BLaER1 treated with 17β-estradiol and CSF1 and Interleukin-3, amounts not matched to agents 10 nM and 100 nM (cell line): ENCODE data around the gene CCDC9B.

ENCODE experiments used
- H3K27ac ChIP-seq, 11 experiments: shearing (Covaris generic); formaldehyde crosslinking; 2 replicates each; pipeline ENCODE4 v1.8.1; 2022
- H3K27me3 ChIP-seq, 11 experiments: shearing (Covaris generic); formaldehyde crosslinking; 2 replicates each; pipeline ENCODE4 v1.8.1; 2022
- H3K36me3 ChIP-seq, 11 experiments: shearing (Covaris generic); formaldehyde crosslinking; 2 replicates each; pipeline ENCODE4 v1.8.1; 2022
- H3K4me1 ChIP-seq, 10 experiments: shearing (Covaris generic); formaldehyde crosslinking; 2 replicates each; pipeline ENCODE4 v1.8.1; 2022
- H3K4me2 ChIP-seq, 11 experiments: shearing (Covaris generic); formaldehyde crosslinking; 2 replicates each; pipeline ENCODE4 v1.8.1; 2022
- H3K4me3 ChIP-seq, 10 experiments: shearing (Covaris generic); formaldehyde crosslinking; 2 replicates each; pipeline ENCODE4 v1.8.1; 2022
- H3K9ac ChIP-seq, 11 experiments: shearing (Covaris generic); formaldehyde crosslinking; 2 replicates each; pipeline ENCODE4 v1.8.1; 2022
- H3K9me3 ChIP-seq, 11 experiments: shearing (Covaris generic); formaldehyde crosslinking; replicated peaks in 1 of 11; 2 replicates each; pipeline ENCODE4 v1.8.1; 2022
- H4K20me1 ChIP-seq, 11 experiments: shearing (Covaris generic); formaldehyde crosslinking; 2 replicates each; pipeline ENCODE4 v1.8.1; 2022
- Cebpa-rat ChIP-seq, 11 experiments: shearing (Covaris generic); IDR thresholded peaks; 2 replicates each; pipeline ENCODE4 v1.8.1; 2022

The CCDC9B gene

GRCh38 chr15:40287968-40288367, 52.8 kb downstream of the CCDC9B start:
- H3K9ac ChIP-seq, result peak overlapping the region in 2 of 11 experiments; percentile 41 to 70; a peak in 4 of 22 replicates
- peak overlapping the region in 3 of 11 experiments; percentile 23 to 81 (median 73); a peak in 4 of 22 replicates for H3K4me2 ChIP-seq
- H3K27me3 ChIP-seq, result peaks cover 11 to 35% (median 23%) of the 10 kb centered on the region in 11 experiments
- H3K4me1 ChIP-seq, result peaks cover 7 to 74% (median 32%) of the 10 kb centered on the region in 10 experiments; a peak in 19 of 20 replicates
- peaks cover 0 to 72% (median 20%) of the 10 kb centered on the region in 11 experiments; a peak in 14 of 22 replicates for H3K36me3 ChIP-seq
- no peak overlapping the region for H3K27ac ChIP-seq
- no peaks in the 10 kb centered on the region for H3K9me3 ChIP-seq
- H3K4me3 ChIP-seq, result no peak overlapping the region
- peaks cover 0 to 96% (median 9%) of the 10 kb centered on the region in 11 experiments; a peak in 12 of 22 replicates for H4K20me1 ChIP-seq
- TF ChIP-seq Cebpa-rat (IDR thresholded peaks at IDR 0.05), result no peak

- Histone ChIP-seq H3K4me3 (no peak overlapping the region), H3K4me1 (peaks cover 11 to 75% (median 35%) of the 10 kb centered on the region in 10 experiments; a peak in 19 of 20 replicates), H3K4me2 (peak overlapping the region in 3 of 11 experiments; percentile 56 to 81 (median 73); a peak in 5 of 22 replicates), H4K20me1 (peaks cover 0 to 92% (median 9%) of the 10 kb centered on the region in 11 experiments; a peak in 12 of 22 replicates), H3K36me3 (peaks cover 0 to 67% (median 20%) of the 10 kb centered on the region in 11 experiments; a peak in 14 of 22 replicates), H3K27ac (no peak overlapping the region), H3K27me3 (peaks cover 15 to 40% (median 28%) of the 10 kb centered on the region in 11 experiments), H3K9ac (peak overlapping the region in 1 of 11 experiments; percentile 70; a peak in 3 of 22 replicates), H3K9me3 (no peaks in the 10 kb centered on the region)
- TF ChIP-seq Cebpa-rat (IDR thresholded peaks at IDR 0.05), result no peak
These were observed 53.2 kb downstream of the CCDC9B start for GRCh38 chr15:40287505-40287904.

- H3K27me3 ChIP-seq, result peaks cover 23 to 47% (median 35%) of the 10 kb centered on the region in 11 experiments
- peaks cover 0 to 89% (median 9%) of the 10 kb centered on the region in 11 experiments; a peak in 14 of 22 replicates for H4K20me1 ChIP-seq
- H3K4me1 ChIP-seq, result peaks cover 17 to 78% (median 42%) of the 10 kb centered on the region in 10 experiments
- no peak overlapping the region for H3K27ac ChIP-seq
- H3K9me3 ChIP-seq, result no peaks in the 10 kb centered on the region
- H3K4me3 ChIP-seq, result no peak overlapping the region; a peak in 1 of 20 replicates
- peaks cover 0 to 60% (median 20%) of the 10 kb centered on the region in 11 experiments; a peak in 14 of 22 replicates for H3K36me3 ChIP-seq
- H3K9ac ChIP-seq, result peak overlapping the region in 1 of 11 experiments; percentile 44; a peak in 2 of 22 replicates
- no peak for TF ChIP-seq Cebpa-rat (IDR thresholded peaks at IDR 0.05)
- H3K4me2 ChIP-seq, result peak overlapping the region in 5 of 11 experiments; percentile 36 to 81 (median 65); a peak in 8 of 22 replicates
These were observed 53.9 kb downstream of the CCDC9B start for GRCh38 chr15:40286794-40287193.

GRCh38 chr15:40286061-40286532, 54.6 kb downstream of the CCDC9B start:
- H3K27ac ChIP-seq, result peak overlapping the region in 1 of 11 experiments; percentile 3; a peak in 1 of 22 replicates
- peaks cover 30 to 54% (median 42%) of the 10 kb centered on the region in 11 experiments for H3K27me3 ChIP-seq
- H4K20me1 ChIP-seq, result peaks cover 0 to 89% (median 11%) of the 10 kb centered on the region in 11 experiments; a peak in 15 of 22 replicates
- no peak for TF ChIP-seq Cebpa-rat (IDR thresholded peaks at IDR 0.05)
- no peak overlapping the region for H3K4me3 ChIP-seq
- no peaks in the 10 kb centered on the region for H3K9me3 ChIP-seq
- H3K4me1 ChIP-seq, result peaks cover 22 to 85% (median 48%) of the 10 kb centered on the region in 10 experiments
- peak overlapping the region in 7 of 11 experiments; percentile 4 to 81 (median 56); a peak in 12 of 22 replicates for H3K4me2 ChIP-seq
- H3K36me3 ChIP-seq, result peaks cover 0 to 53% (median 20%) of the 10 kb centered on the region in 11 experiments; a peak in 13 of 22 replicates
- peak overlapping the region in 4 of 11 experiments; percentile 3 to 44 (median 15); a peak in 4 of 22 replicates for H3K9ac ChIP-seq

GRCh38 chr15:40285554-40286011, 55.2 kb downstream of the CCDC9B start:
- Histone ChIP-seq H3K9ac (peak overlapping the region in 4 of 11 experiments; percentile 3 to 44 (median 15); a peak in 1 of 22 replicates), H3K4me1 (peaks cover 22 to 85% (median 51%) of the 10 kb centered on the region in 10 experiments), H3K4me2 (peak overlapping the region in 7 of 11 experiments; percentile 4 to 81 (median 56); a peak in 12 of 22 replicates), H3K36me3 (peaks cover 0 to 50% (median 20%) of the 10 kb centered on the region in 11 experiments; a peak in 13 of 22 replicates), H4K20me1 (peaks cover 0 to 90% (median 16%) of the 10 kb centered on the region in 11 experiments; a peak in 15 of 22 replicates), H3K27ac (peak overlapping the region in 1 of 11 experiments; percentile 3; a peak in 1 of 22 replicates), H3K9me3 (no peaks in the 10 kb centered on the region), H3K4me3 (no peak overlapping the region), H3K27me3 (peaks cover 35 to 59% (median 47%) of the 10 kb centered on the region in 11 experiments)
- no peak for TF ChIP-seq Cebpa-rat (IDR thresholded peaks at IDR 0.05)

- Histone ChIP-seq H4K20me1 (peaks cover 0 to 86% (median 19%) of the 10 kb centered on the region in 11 experiments; a peak in 15 of 22 replicates), H3K27ac (no peak overlapping the region), H3K9ac (no peak overlapping the region), H3K9me3 (no peaks in the 10 kb centered on the region), H3K4me2 (peak overlapping the region in 5 of 11 experiments; percentile 36 to 81 (median 65); a peak in 10 of 22 replicates), H3K36me3 (peaks cover 0 to 46% (median 17%) of the 10 kb centered on the region in 11 experiments; a peak in 13 of 22 replicates), H3K4me1 (peaks cover 22 to 84% (median 55%) of the 10 kb centered on the region in 10 experiments), H3K27me3 (peaks cover 39 to 63% (median 51%) of the 10 kb centered on the region in 11 experiments), H3K4me3 (no peak overlapping the region)
- TF ChIP-seq Cebpa-rat (IDR thresholded peaks at IDR 0.05), result no peak
These were observed 55.6 kb downstream of the CCDC9B start for GRCh38 chr15:40285151-40285550.

GRCh38 chr15:40283615-40284300, 57.0 kb downstream of the CCDC9B start:
- peaks cover 0 to 32% (median 10%) of the 10 kb centered on the region in 11 experiments; a peak in 12 of 22 replicates for H3K36me3 ChIP-seq
- peak overlapping the region; percentile 56 to 73 (median 62); a peak in 15 of 20 replicates for H3K4me3 ChIP-seq
- peaks cover 45 to 74% (median 62%) of the 10 kb centered on the region in 11 experiments for H3K27me3 ChIP-seq
- H3K9me3 ChIP-seq, result no peaks in the 10 kb centered on the region
- H3K4me1 ChIP-seq, result peaks cover 32 to 90% (median 65%) of the 10 kb centered on the region in 10 experiments
- TF ChIP-seq Cebpa-rat (IDR thresholded peaks at IDR 0.05), result no peak
- peaks cover 0 to 73% (median 17%) of the 10 kb centered on the region in 11 experiments; a peak in 15 of 22 replicates for H4K20me1 ChIP-seq
- H3K27ac ChIP-seq, result no peak overlapping the region
- peak overlapping the region; percentile 79 to 100 (median 99) for H3K4me2 ChIP-seq
- peak overlapping the region in 3 of 11 experiments; percentile 48 to 74 (median 71); a peak in 3 of 22 replicates for H3K9ac ChIP-seq
